GM13976 (cell line): ENCODE data around the gene SOBP.

Experiments
- DNase-seq: peaks from one replicate; pipeline ENCODE4 v3.0.0; 2012; ENCODE audit warnings: low spot score
- in situ Hi-C: fragments of 300-500 bp; cut with MboI; formaldehyde crosslinking; loops from one replicate; pipeline ENCODE4 v1.12.0; 2022; ENCODE audit warnings: low sequenced_read_pairs, mixed read lengths, inconsistent platforms; ENCODE audit not compliant: unreplicated experiment
- TF ChIP-seq, protein P1 (sequence below): IDR thresholded peaks from 2 replicates; pipeline ENCODE4 v1.5.1; 2012; ENCODE audit warnings: borderline replicate concordance, mild to moderate bottlenecking; ENCODE audit not compliant: insufficient read depth; ENCODE audit errors: extremely low read depth, missing control alignments, control extremely low read depth

Gene SOBP

DNA sequence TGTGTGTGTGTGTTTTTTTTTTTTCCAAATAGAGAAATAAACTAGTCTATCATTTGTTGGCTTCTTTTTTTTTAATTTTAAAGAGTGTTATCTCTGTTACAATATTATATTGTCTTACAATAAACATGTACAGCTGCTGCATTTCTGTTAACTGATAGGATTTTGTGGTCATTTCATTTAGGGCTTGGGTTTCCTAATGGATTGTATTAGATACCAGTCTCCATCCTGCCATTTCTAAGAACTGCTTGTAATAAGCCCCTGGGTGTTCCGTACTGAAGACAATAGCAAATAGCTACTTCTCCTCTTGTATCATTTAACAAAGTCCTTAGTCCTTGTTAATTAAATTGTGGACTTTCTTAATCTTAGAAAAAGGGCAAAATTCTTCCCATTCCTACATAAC lies 45.7 kb downstream of the SOBP start:
- TF ChIP-seq, protein P1, sequence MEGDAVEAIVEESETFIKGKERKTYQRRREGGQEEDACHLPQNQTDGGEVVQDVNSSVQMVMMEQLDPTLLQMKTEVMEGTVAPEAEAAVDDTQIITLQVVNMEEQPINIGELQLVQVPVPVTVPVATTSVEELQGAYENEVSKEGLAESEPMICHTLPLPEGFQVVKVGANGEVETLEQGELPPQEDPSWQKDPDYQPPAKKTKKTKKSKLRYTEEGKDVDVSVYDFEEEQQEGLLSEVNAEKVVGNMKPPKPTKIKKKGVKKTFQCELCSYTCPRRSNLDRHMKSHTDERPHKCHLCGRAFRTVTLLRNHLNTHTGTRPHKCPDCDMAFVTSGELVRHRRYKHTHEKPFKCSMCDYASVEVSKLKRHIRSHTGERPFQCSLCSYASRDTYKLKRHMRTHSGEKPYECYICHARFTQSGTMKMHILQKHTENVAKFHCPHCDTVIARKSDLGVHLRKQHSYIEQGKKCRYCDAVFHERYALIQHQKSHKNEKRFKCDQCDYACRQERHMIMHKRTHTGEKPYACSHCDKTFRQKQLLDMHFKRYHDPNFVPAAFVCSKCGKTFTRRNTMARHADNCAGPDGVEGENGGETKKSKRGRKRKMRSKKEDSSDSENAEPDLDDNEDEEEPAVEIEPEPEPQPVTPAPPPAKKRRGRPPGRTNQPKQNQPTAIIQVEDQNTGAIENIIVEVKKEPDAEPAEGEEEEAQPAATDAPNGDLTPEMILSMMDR: no peak
- no peak for DNase-seq
- in situ Hi-C loops: no loop called here

DNA sequence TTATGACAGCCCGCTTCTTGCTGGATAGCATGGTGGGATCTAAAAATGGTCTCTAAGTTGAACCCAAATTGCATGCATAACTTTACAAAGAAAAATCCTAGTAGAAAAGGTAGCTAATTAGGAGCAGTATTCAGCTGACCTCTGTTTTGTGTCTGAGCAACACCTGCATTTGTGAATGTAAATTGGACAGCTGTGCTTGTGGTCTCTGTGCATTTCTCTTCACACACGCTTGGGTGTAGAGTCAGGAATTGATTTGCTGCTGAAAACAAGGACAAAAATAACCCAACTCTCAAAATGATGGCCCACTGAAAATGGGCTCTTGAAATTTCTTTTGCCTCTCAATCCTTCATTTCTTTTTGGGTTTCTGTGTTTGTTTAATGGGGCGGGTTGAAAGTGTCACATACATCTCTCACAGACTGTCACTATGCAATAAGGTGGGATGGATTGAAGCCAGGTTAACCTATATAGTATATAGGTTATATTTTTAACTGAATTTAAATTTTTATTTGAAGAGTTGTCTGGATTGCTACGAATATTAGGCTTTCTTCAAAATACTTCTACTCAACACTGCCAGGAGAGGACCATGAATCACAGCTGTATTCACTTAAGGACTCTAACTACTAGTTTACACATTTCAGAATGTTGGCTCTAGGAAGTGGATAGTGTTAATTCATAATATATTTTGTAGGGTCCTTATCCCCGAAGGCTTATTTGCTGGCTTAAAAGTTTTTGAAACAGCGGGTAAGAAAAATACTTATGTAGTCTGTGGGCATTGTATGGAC lies 46.5 kb downstream of the SOBP start:
- DNase-seq: no peak
- TF ChIP-seq, protein P1: no peak
- in situ Hi-C loops: no loop called here

DNA sequence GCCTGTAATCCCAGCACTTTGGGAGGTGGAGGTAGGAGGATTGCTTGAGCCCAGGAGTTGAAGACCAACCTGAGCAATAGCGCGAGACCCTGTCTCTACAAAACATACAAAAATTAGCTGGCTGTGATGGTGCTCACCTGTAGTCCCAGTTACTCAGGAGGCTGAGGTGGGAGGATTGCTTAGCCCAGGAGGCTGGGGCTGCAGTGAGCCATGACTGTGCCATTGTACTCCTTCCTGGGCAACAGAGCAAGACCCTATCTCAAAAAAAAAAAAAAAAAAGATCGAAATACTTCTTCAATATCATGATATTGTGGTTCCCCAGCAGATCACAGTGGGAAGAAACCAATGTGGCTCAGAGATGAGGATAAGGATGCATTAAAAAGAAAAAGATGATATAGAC lies 47.6 kb downstream of the SOBP start:
- in situ Hi-C loops: no loop called here
- DNase-seq: no peak
- TF ChIP-seq, protein P1: no peak

DNA sequence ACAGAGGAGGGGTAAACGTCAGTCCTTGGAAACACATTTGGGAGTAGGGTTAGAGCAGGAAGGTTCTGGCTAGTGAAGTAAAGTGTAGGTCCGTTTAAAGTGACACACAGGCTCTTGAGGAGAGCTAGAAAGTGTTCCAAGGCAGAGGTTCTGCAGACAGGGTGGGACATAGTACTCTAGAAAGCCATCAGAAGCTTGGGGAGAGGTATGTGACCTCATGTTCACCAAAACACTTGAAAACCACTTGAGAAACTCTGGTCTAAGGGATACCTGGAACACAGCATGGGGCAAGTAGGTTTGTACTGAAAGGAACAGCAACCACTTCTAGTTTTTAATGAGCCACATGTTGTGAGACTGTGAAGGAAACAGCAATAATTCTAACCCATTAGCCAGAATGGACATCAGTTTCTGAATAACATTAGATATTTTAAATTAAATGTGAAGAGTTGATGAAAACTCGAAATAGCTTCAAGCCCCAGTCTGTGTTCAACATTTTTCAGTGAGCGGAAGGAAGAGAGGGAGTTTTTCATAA lies 49.0 kb downstream of the SOBP start:
- TF ChIP-seq, protein P1: no peak
- in situ Hi-C loops: no loop called here
- no peak for DNase-seq

DNA sequence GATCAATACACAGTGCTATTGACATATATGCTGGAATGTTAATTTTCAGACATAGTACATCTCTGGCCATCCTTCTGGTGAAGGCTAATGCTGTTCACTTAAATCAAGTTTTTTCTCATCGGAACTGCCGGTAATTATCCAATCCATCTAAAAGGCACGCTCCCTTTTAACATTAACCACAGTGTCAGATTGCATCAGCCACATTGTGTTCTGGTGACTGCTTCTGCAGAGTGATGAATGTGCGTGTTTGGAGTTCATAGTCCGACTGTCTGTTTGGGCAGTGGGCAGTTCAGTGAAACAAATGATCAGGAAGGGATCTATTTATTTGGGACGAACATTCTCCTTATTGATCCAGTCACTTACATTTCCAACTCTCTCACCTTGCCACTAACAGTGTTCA lies 49.5 kb downstream of the SOBP start:
- TF ChIP-seq, protein P1: no peak
- no peak for DNase-seq
- in situ Hi-C loops: no loop called here

DNA sequence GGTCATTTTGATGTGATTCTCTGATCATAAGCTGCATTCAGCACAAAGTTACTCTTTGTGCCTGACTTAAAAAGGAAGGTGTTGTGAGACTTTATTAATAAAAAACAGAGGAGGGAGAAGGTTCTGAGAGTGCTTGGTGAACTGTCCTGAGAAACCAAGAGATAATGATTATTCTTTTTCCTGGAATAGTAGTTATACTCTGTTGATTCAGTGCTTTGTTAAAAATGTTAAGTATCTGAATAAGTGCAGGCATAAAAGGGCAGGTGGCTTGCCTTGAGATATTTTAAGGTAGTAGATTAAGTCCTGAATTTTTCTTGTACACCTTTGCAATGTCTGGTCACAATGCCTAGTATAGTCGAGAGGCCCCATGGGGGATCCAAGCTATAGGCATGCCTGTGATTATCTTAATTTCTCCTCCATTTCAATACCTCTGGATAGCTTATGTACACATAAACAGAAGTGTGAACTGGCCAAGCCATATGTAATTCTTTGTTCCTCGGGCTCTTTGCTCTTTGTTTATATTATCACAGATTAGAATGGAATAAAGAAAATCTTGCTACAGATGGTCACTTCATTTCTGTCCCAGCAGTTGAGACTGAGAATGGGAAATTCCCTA lies 50.0 kb downstream of the SOBP start:
- TF ChIP-seq, protein P1: no peak
- DNase-seq: no peak
- in situ Hi-C loops: no loop called here

DNA sequence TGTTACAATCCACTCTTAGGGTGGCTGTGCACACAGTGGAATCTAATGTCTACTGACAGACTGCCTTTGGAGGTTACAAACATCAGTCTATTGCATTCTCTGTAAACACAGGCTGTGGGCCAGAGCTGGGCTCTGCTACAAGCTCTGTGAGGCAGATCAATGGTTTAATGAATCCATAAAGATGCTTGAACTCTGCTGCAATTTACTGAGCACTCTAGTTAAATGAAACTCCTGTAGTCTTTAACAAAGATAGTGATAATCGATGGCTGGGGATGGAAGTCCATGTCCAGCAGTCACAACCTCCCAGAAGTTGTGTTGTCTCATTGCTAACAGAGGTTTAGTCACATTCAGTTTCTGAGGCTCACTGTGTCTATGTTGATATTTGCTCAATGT lies 50.5 kb downstream of the SOBP start:
- TF ChIP-seq, protein P1: no peak
- no peak for DNase-seq
- in situ Hi-C loops: no loop called here
